Uterus (tissue), 4 donors: ENCODE results near the gene EIF3F. TPM values are rescaled to one million over a fixed set of nuclear protein-coding genes. Genes with fewer than 3 reads are reported as not detected.

Experiments
- DNase-seq, 2 donors: peaks; one replicate each; pipeline ENCODE4 v3.0.0-alpha.2; 2019 to 2020
- H3K27ac ChIP-seq, 2 donors: fragments of 200-600 bp; sonication (generic); 1 replicate in 1 of 2; 2 replicates in 1 of 2; pipeline ENCODE4 v1.5.1; 2016 to 2018
- H3K27me3 ChIP-seq, 2 donors: fragments of 200-600 bp; sonication (generic); one replicate each; pipeline ENCODE4 v1.5.1; 2018 to 2019; ENCODE audit warnings: control low read depth in 1 of 2
- H3K36me3 ChIP-seq, 2 donors: fragments of 200-600 bp; sonication (generic); one replicate each; pipeline ENCODE4 v1.5.1; 2019; ENCODE audit warnings: control low read depth in 1 of 2
- H3K4me1 ChIP-seq, 2 donors: fragments of 200-600 bp; sonication (generic); one replicate each; pipeline ENCODE4 v1.5.1; 2018 to 2019; ENCODE audit warnings: control low read depth in 1 of 2
- H3K4me3 ChIP-seq, 2 donors: fragments of 200-600 bp; sonication (generic); 1 replicate in 1 of 2; 2 replicates in 1 of 2; pipeline ENCODE4 v1.5.1; 2018 to 2019; ENCODE audit warnings: mild to moderate bottlenecking in 1 of 2
- H3K9me3 ChIP-seq, 2 donors: fragments of 200-600 bp; sonication (generic); one replicate each; pipeline ENCODE4 v1.5.1; 2019; ENCODE audit warnings: control low read depth in 1 of 2
- CTCF ChIP-seq, 4 experiments: fragments of 200-600 bp in 2 of 4; fragments of 450-650 bp in 2 of 4; sonication (generic) in 2 of 4; IDR thresholded peaks; one replicate each; pipeline ENCODE4 v1.5.1; 2016 to 2019; ENCODE audit warnings: antibody characterized with exemption in 4 of 4, mild to moderate bottlenecking in 2 of 4, moderate library complexity in 1 of 4
- POLR2A ChIP-seq, 2 donors: fragments of 450-650 bp; IDR thresholded peaks; one replicate each; pipeline ENCODE4 v1.6.1; 2016; ENCODE audit warnings: antibody characterized with exemption in 2 of 2, mild to moderate bottlenecking in 1 of 2, moderate library complexity in 1 of 2
- intact Hi-C: fragments of 100-400 bp; cut with DNase I; formaldehyde crosslinking; loops from one replicate; pipeline ENCODE4 v1.15.1; 2023; ENCODE audit warnings: low total_unique reads
- total RNA-seq, 4 donors: library from RNA; depleted of rRNA in 3 of 4; stranded (reverse); fragments of >200 nt in 3 of 4; gene quantifications; one replicate each; pipeline versions ENCODE4 v1.1.0 to v1.2.4, GENCODE V29; 2014 to 2023
- donor health status: DM: yes; HTN: yes; CAD: no.

EIF3F gene
- total RNA-seq, 4 donors from 2014 or later: 97.9 to 261 (median 213) TPM

- Histone ChIP-seq H3K27ac (no peak overlapping the region), H3K4me3 (no peak overlapping the region), H3K36me3 (no peaks in the 10 kb centered on the region), H3K9me3 (no peaks in the 10 kb centered on the region), H3K4me1 (no peaks in the 10 kb centered on the region), H3K27me3 (no peaks in the 10 kb centered on the region)
- no peak for TF ChIP-seq CTCF (IDR thresholded peaks at IDR 0.05)
- no peak for TF ChIP-seq POLR2A (IDR thresholded peaks at IDR 0.05)
- no peak for DNase-seq
- intact Hi-C loops: no loop called here
Observed at GRCh38 chr11:8038811-8039529, 51.8 kb downstream of the EIF3F start.

- no peak for TF ChIP-seq POLR2A (IDR thresholded peaks at IDR 0.05)
- no peak for TF ChIP-seq CTCF (IDR thresholded peaks at IDR 0.05)
- H3K9me3 ChIP-seq: no peaks in the 10 kb centered on the region
- no peaks in the 10 kb centered on the region for H3K36me3 ChIP-seq
- H3K27ac ChIP-seq: no peak overlapping the region
- intact Hi-C loops: no loop called here
- no peak overlapping the region for H3K4me3 ChIP-seq
- DNase-seq: no peak
- H3K4me1 ChIP-seq: no peaks in the 10 kb centered on the region
- no peaks in the 10 kb centered on the region for H3K27me3 ChIP-seq
Observed at GRCh38 chr11:8039530-8040260, 52.6 kb downstream of the EIF3F start.

DNA sequence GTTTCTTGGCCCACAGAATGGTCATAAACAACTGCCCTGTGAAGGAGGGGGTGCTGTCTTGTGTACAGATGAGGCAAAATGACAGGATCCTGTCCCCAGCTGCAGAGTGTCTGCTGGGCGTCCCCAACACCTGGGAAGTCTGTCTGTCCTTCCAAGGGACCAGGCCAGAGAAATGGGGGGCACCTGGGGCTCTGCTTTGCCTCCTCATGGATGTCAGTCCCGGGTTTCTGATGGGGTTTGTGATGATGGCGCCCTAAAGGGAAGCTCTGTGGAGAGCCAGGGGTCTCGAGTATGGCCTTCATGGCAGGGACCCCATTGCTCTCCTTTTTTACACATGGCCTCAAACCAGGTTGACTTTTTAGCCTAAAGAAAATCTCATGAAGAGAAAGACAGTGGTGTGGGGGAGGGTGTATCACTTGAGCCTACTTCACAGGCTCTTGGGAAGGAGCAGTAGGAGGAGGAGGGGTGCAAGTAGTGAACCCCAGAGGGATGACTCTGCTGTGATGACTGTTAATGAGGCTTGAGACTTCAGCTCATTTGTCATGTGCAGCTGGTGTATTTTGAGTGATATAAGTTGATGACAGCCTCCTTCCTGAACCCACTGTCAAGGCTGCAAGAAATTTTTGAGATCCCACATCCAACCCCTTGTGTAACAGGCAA is 53.3 kb downstream of the EIF3F start:
- intact Hi-C loops: no loop called here
- Histone ChIP-seq H3K27ac (no peak overlapping the region), H3K27me3 (no peaks in the 10 kb centered on the region), H3K9me3 (no peaks in the 10 kb centered on the region), H3K4me3 (no peak overlapping the region), H3K4me1 (no peaks in the 10 kb centered on the region), H3K36me3 (no peaks in the 10 kb centered on the region)
- TF ChIP-seq POLR2A (IDR thresholded peaks at IDR 0.05): no peak
- TF ChIP-seq CTCF (IDR thresholded peaks at IDR 0.05): no peak
- DNase-seq: no peak

- Histone ChIP-seq H3K27ac (no peak overlapping the region), H3K4me1 (no peaks in the 10 kb centered on the region), H3K9me3 (no peaks in the 10 kb centered on the region), H3K36me3 (no peaks in the 10 kb centered on the region), H3K4me3 (no peak overlapping the region), H3K27me3 (no peaks in the 10 kb centered on the region)
- intact Hi-C loops: no loop called here
- TF ChIP-seq POLR2A (IDR thresholded peaks at IDR 0.05): no peak
- TF ChIP-seq CTCF (IDR thresholded peaks at IDR 0.05): no peak
- DNase-seq: no peak
Observed at GRCh38 chr11:8040921-8041285, 53.8 kb downstream of the EIF3F start.

DNA sequence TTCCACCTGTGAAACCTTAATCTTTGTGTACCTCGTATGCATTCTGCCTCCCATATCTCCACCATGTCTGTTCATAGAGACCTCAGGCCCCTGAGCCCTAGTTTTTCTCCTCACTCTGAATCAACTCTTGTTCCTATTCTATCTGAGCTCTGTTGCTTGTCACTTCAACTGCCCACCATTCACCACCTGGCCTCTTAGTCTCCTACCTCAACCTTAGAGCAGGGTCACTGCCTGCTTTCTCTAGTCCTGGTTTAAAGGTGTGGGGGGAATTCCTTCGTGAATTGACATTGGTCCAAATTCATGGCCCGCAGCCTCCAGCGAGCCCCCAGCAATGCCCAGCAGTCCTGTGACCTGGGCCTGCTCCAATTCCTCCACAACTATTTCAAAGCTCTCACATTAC is 54.4 kb downstream of the EIF3F start:
- Histone ChIP-seq H3K27ac (no peak overlapping the region), H3K4me3 (no peak overlapping the region), H3K36me3 (no peaks in the 10 kb centered on the region), H3K9me3 (no peaks in the 10 kb centered on the region), H3K4me1 (no peaks in the 10 kb centered on the region), H3K27me3 (no peaks in the 10 kb centered on the region)
- DNase-seq: no peak
- intact Hi-C loops: no loop called here
- TF ChIP-seq CTCF (IDR thresholded peaks at IDR 0.05) (no peak), POLR2A (IDR thresholded peaks at IDR 0.05) (no peak)
